Common myeloid progenitor, CD34-positive (primary cell): ENCODE results near the gene PRKAR1A.

Experiments used
- CTCF ChIA-PET: fragments of 350-600 bp; sonication (Branson Sonifier 250); formaldehyde crosslinking; loops from one replicate; lab custom pipeline; 2021; ENCODE audit warnings: antibody characterized with exemption; lab: Charles Lee
- POLR2A ChIA-PET: fragments of 350-600 bp; sonication (Branson Sonifier 250); formaldehyde crosslinking; loops from one replicate; lab custom pipeline; 2021; ENCODE audit warnings: antibody characterized with exemption; lab: Charles Lee
- DNase-seq, 3 donors: peaks; one replicate each; pipeline versions ENCODE4 v3.0.0 to v3.0.0-alpha.2; 2013
- H3K27ac ChIP-seq, 2 experiments: 1 replicate in 1 of 2; 2 replicates in 1 of 2; pipeline ENCODE4 v1.7.0; 2013; ENCODE audit warnings: inconsistent platforms in 2 of 2, low read length in 2 of 2, mild to moderate bottlenecking in 2 of 2, low read depth in 1 of 2, moderate library complexity in 1 of 2; ENCODE audit not compliant: severe bottlenecking in 2 of 2, insufficient read depth in 1 of 2, poor library complexity in 1 of 2
- H3K27me3 ChIP-seq, 5 experiments: replicated peaks in 2 of 5; 1 replicate in 3 of 5; 2 replicates in 2 of 5; pipeline versions ENCODE4 v1.6.1 to v1.7.0; 2013; ENCODE audit warnings: low read length in 4 of 5, mild to moderate bottlenecking in 2 of 5, moderate library complexity in 2 of 5, inconsistent platforms in 1 of 5; ENCODE audit not compliant: insufficient read depth in 5 of 5, control insufficient read depth in 4 of 5
- H3K36me3 ChIP-seq, 4 experiments: 1 replicate in 2 of 4; 2 replicates in 2 of 4; pipeline versions ENCODE4 v1.6.1 to v1.7.0; 2013; ENCODE audit warnings: low read length in 3 of 4, control low read depth in 1 of 4, mild to moderate bottlenecking in 1 of 4; ENCODE audit not compliant: control insufficient read depth in 4 of 4, insufficient read depth in 4 of 4
- H3K4me1 ChIP-seq, 4 experiments: 1 replicate in 3 of 4; 2 replicates in 1 of 4; pipeline versions ENCODE4 v1.6.1 to v1.7.1; 2013; ENCODE audit warnings: low read length in 3 of 4, mild to moderate bottlenecking in 3 of 4, control low read depth in 1 of 4, inconsistent platforms in 1 of 4, moderate library complexity in 1 of 4; ENCODE audit not compliant: control insufficient read depth in 4 of 4, insufficient read depth in 4 of 4; ENCODE audit errors: control extremely low read depth in 1 of 4
- H3K4me3 ChIP-seq, 7 experiments: 1 replicate in 4 of 7; 2 replicates in 3 of 7; pipeline versions ENCODE4 v1.5.1 to v1.7.0; 2013; ENCODE audit warnings: mild to moderate bottlenecking in 7 of 7, low read length in 6 of 7, moderate library complexity in 6 of 7, inconsistent platforms in 2 of 7, low read depth in 2 of 7, control low read depth in 1 of 7; ENCODE audit not compliant: insufficient read depth in 4 of 7, control insufficient read depth in 1 of 7; ENCODE audit errors: extremely low read depth in 1 of 7
- H3K9me3 ChIP-seq, 5 experiments: 1 replicate in 4 of 5; 2 replicates in 1 of 5; pipeline versions ENCODE4 v1.6.1 to v1.7.1; 2013; ENCODE audit warnings: low read length in 4 of 5, mild to moderate bottlenecking in 2 of 5, inconsistent platforms in 1 of 5, low read depth in 1 of 5, moderate library complexity in 1 of 5; ENCODE audit not compliant: control insufficient read depth in 4 of 5, insufficient read depth in 2 of 5; ENCODE audit errors: control extremely low read depth in 1 of 5
- WGBS: methylation state at CpG from one replicate; pipeline ENCODE4 v1.1.5; 2013; ENCODE audit not compliant: insufficient coverage; 5-methylcytosine and 5-hydroxymethylcytosine counted together

The PRKAR1A gene

GRCh38 chr17:68567581-68567980 lies 55.4 kb downstream of the PRKAR1A start:
- CTCF ChIA-PET = no interaction called here
- WGBS = 100% methylated on average over 3 of the region's 8 CpGs
- Histone ChIP-seq H3K27me3 (peaks cover 0 to 3% (median 0%) of the 10 kb centered on the region in 5 experiments), H3K27ac (no peak overlapping the region), H3K9me3 (no peaks in the 10 kb centered on the region), H3K36me3 (no peaks in the 10 kb centered on the region), H3K4me3 (no peak overlapping the region), H3K4me1 (no peaks in the 10 kb centered on the region)
- POLR2A ChIA-PET = interaction anchor here (0.7 kb wide), 1 partner anchor 79 kb away, joined by 4 read pairs; no protein-coding TSS in a partner anchor
- no peak for DNase-seq

DNA sequence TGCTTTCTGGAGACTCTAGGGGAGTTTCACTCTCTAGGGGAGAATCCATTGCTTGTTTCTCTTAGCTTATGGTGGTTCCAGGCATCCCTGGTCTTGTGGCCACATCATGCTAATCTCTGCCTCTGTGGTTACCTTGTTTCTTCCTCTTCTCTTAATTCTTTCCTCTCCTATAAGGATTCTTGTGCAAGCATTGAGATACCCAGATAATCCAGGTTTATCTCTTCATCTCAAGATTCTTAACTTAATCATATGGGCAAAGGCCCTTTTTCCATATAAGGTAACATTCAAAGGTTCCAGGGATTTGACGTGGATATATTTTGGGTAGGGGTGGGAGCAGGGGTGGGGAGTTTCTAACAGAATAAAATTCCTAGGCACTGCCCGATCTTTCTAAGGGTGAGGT lies 56.4 kb downstream of the PRKAR1A start:
- Histone ChIP-seq H3K9me3 (no peaks in the 10 kb centered on the region), H3K4me1 (no peaks in the 10 kb centered on the region), H3K36me3 (no peaks in the 10 kb centered on the region), H3K27me3 (peaks cover 0 to 3% (median 0%) of the 10 kb centered on the region in 5 experiments), H3K27ac (no peak overlapping the region), H3K4me3 (no peak overlapping the region)
- ChIA-PET CTCF (no interaction called here), POLR2A (no interaction called here)
- peak in 2 of 3 donors; percentile 3 to 7 for DNase-seq
- 80% methylated on average over 1 of the region's 2 CpGs for WGBS

DNA sequence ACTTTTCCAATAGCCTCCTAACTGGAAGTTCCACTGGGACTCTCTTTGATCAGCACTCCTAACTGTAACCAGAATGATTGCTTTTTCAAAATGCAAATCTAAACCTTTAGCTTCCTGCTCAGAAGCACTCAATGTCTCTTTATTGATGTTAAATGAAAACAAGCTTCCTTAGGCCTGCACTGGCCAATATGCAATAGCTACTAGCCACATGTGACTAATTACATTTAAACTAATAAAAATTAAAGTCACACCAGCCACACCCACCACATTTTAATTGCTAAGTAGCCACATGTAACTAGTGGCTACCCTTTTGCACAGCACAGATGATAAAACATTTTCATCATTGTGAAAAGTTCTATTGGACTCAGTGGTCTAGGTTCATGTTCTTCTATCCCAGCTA lies 57.1 kb downstream of the PRKAR1A start:
- Histone ChIP-seq H3K4me1 (no peaks in the 10 kb centered on the region), H3K4me3 (no peak overlapping the region), H3K27ac (no peak overlapping the region), H3K36me3 (no peaks in the 10 kb centered on the region), H3K9me3 (no peaks in the 10 kb centered on the region), H3K27me3 (peaks cover 0 to 2% (median 0%) of the 10 kb centered on the region in 5 experiments)
- no peak for DNase-seq
- ChIA-PET POLR2A (no interaction called here), CTCF (no interaction called here)

- H3K4me1 ChIP-seq = no peaks in the 10 kb centered on the region
- 100% methylated on average over 1 of the region's 1 CpG for WGBS
- DNase-seq = no peak
- H3K27ac ChIP-seq = no peak overlapping the region
- H3K36me3 ChIP-seq = no peaks in the 10 kb centered on the region
- ChIA-PET CTCF (no interaction called here), POLR2A (no interaction called here)
- H3K4me3 ChIP-seq = no peak overlapping the region
- H3K27me3 ChIP-seq = peaks cover 0 to 2% (median 0%) of the 10 kb centered on the region in 5 experiments
- no peaks in the 10 kb centered on the region for H3K9me3 ChIP-seq
These were observed 58.3 kb downstream of the PRKAR1A start for GRCh38 chr17:68570526-68570925.

GRCh38 chr17:68572138-68572842 lies 60.1 kb downstream of the PRKAR1A start:
- Histone ChIP-seq H3K36me3 (no peaks in the 10 kb centered on the region), H3K4me3 (no peak overlapping the region), H3K9me3 (no peaks in the 10 kb centered on the region), H3K27ac (no peak overlapping the region), H3K27me3 (peaks cover 0 to 2% (median 0%) of the 10 kb centered on the region in 5 experiments), H3K4me1 (no peaks in the 10 kb centered on the region)
- DNase-seq = peak in 2 of 3 donors; percentile 31 to 40
- POLR2A ChIA-PET = no interaction called here
- WGBS = 54% methylated on average over 2 of the region's 6 CpGs
- CTCF ChIA-PET = no interaction called here

- H3K9me3 ChIP-seq = no peaks in the 10 kb centered on the region
- no CpG with 5 or more reads among the region's 1 CpG for WGBS
- H3K36me3 ChIP-seq = no peaks in the 10 kb centered on the region
- ChIA-PET CTCF (no interaction called here), POLR2A (no interaction called here)
- no peak for DNase-seq
- no peaks in the 10 kb centered on the region for H3K4me1 ChIP-seq
- H3K4me3 ChIP-seq = no peak overlapping the region
- H3K27me3 ChIP-seq = peaks cover 0 to 2% (median 0%) of the 10 kb centered on the region in 5 experiments
- no peak overlapping the region for H3K27ac ChIP-seq
These were observed 61.1 kb downstream of the PRKAR1A start for GRCh38 chr17:68573338-68573737.

GRCh38 chr17:68576137-68576536 lies 63.9 kb downstream of the PRKAR1A start:
- ChIA-PET CTCF (no interaction called here), POLR2A (interaction anchor here (0.5 kb wide), 1 partner anchor 897 kb away, joined by 3 read pairs; no protein-coding TSS in a partner anchor)
- H3K27ac ChIP-seq = no peak overlapping the region
- no peaks in the 10 kb centered on the region for H3K36me3 ChIP-seq
- H3K4me1 ChIP-seq = no peaks in the 10 kb centered on the region
- no peak for DNase-seq
- H3K27me3 ChIP-seq = peaks cover 0 to 2% (median 0%) of the 10 kb centered on the region in 5 experiments
- 100% methylated on average over 2 of the region's 2 CpGs for WGBS
- H3K4me3 ChIP-seq = no peak overlapping the region
- H3K9me3 ChIP-seq = no peaks in the 10 kb centered on the region
